Measurements from ENCODE around the gene CBLN1. TPM values are rescaled to one million over a fixed set of nuclear protein-coding genes. Genes with fewer than 3 reads are reported as not detected.

CBLN1 gene
- total RNA-seq, 4 donors from 2014 or later: 0.60 TPM; not detected in 3

- TF ChIP-seq CTCF (IDR thresholded peaks at IDR 0.05): no peak
- TF ChIP-seq POLR2A (IDR thresholded peaks at IDR 0.05): no peak
- no peak for TF ChIP-seq EP300 (IDR thresholded peaks at IDR 0.05)
- DNase-seq (ENCODE audit: low spot score in 2 of 2): no peak
- Histone ChIP-seq H3K4me1 (no peaks in the 10 kb centered on the region), H3K27me3 (no peaks in the 10 kb centered on the region), H3K9me3 (peaks cover 0 to 2% (median 0%) of the 10 kb centered on the region in 4 donors), H3K27ac (no peak overlapping the region), H3K4me3 (no peak overlapping the region), H3K36me3 (no peaks in the 10 kb centered on the region)
- 88 to 92% methylated on average over 1 of the region's 1 CpG for WGBS, 2 donors
These were observed 34.0 kb upstream of the CBLN1 start for GRCh38 chr16:49315602-49316001.

- no peaks in the 10 kb centered on the region for H3K9me3 ChIP-seq
- 39 to 42% methylated on average over 10 of the region's 10 CpGs for WGBS, 2 donors
- H3K27ac ChIP-seq: no peak overlapping the region
- no peak for DNase-seq (ENCODE audit: low spot score in 2 of 2)
- no peak overlapping the region for H3K4me3 ChIP-seq
- TF ChIP-seq CTCF (IDR thresholded peaks at IDR 0.05) (no peak), EP300 (IDR thresholded peaks at IDR 0.05) (no peak), POLR2A (IDR thresholded peaks at IDR 0.05) (no peak)
- no peaks in the 10 kb centered on the region for H3K4me1 ChIP-seq
- H3K36me3 ChIP-seq: no peaks in the 10 kb centered on the region
- H3K27me3 ChIP-seq: no peaks in the 10 kb centered on the region
These were observed 30.8 kb upstream of the CBLN1 start for GRCh38 chr16:49312389-49312985.

DNA sequence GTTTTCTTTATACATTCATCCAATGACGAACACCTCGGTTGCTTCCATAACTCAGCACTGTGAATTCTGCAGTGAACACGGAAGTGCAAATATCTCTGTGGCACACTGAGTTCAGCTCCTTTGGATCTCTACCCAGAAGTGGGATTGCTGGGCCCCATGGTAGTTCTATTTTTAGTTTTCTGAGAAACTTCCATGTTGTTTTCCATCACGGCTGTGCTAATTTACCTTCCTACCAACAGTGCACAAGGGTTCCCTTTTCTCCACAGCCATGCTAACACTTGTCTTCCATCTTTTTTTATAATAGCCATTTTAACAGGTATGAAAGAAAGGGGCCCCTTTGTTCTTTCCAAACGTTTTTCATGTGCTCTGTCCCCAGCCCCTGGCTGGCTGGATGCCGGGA is 30.2 kb upstream of the CBLN1 start:
- Histone ChIP-seq H3K36me3 (no peaks in the 10 kb centered on the region), H3K9me3 (no peaks in the 10 kb centered on the region), H3K4me3 (no peak overlapping the region), H3K27ac (no peak overlapping the region), H3K4me1 (no peaks in the 10 kb centered on the region), H3K27me3 (no peaks in the 10 kb centered on the region)
- 70 to 73% methylated on average over 6 of the region's 6 CpGs for WGBS, 2 donors
- TF ChIP-seq CTCF (IDR thresholded peaks at IDR 0.05): no peak
- no peak for TF ChIP-seq EP300 (IDR thresholded peaks at IDR 0.05)
- no peak for TF ChIP-seq POLR2A (IDR thresholded peaks at IDR 0.05)
- no peak for DNase-seq (ENCODE audit: low spot score in 2 of 2)

- no peak overlapping the region for H3K27ac ChIP-seq
These were observed 25.5 kb upstream of the CBLN1 start for GRCh38 chr16:49307176-49307575.

DNA sequence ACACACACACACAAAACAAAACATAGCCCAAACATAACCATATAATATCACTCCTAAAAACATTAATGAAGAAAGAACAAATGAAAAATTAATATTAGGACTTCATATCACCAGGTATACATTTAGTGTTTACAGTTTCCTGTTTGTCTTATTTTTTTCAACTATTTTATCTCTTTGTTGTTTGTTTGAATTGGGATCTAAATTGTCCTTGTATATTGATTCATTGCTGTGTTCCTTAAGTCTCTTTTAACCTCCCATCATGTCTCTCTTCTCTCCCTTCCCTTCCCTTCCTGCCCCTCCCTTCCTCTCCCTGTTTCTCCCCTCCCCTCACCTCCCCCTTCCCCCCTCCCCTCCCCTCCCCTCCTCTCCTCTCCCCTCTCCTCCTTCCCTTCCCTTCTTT is 23.8 kb upstream of the CBLN1 start:
- no peaks in the 10 kb centered on the region for H3K9me3 ChIP-seq
- no peaks in the 10 kb centered on the region for H3K36me3 ChIP-seq
- DNase-seq (ENCODE audit: low spot score in 2 of 2): no peak
- no peak overlapping the region for H3K4me3 ChIP-seq
- no peaks in the 10 kb centered on the region for H3K27me3 ChIP-seq
- no peaks in the 10 kb centered on the region for H3K4me1 ChIP-seq
- TF ChIP-seq CTCF (IDR thresholded peaks at IDR 0.05): no peak
- TF ChIP-seq EP300 (IDR thresholded peaks at IDR 0.05): no peak
- TF ChIP-seq POLR2A (IDR thresholded peaks at IDR 0.05): no peak
- H3K27ac ChIP-seq: no peak overlapping the region

More at GRCh38 chr16:49307176-49307575, 25.5 kb upstream of the CBLN1 start:
- Histone ChIP-seq H3K4me3 (no peak overlapping the region), H3K4me1 (no peaks in the 10 kb centered on the region), H3K36me3 (no peaks in the 10 kb centered on the region), H3K27me3 (no peaks in the 10 kb centered on the region), H3K9me3 (no peaks in the 10 kb centered on the region)
- no peak for TF ChIP-seq EP300 (IDR thresholded peaks at IDR 0.05)
- TF ChIP-seq POLR2A (IDR thresholded peaks at IDR 0.05): no peak
- no peak for TF ChIP-seq CTCF (IDR thresholded peaks at IDR 0.05)
- no peak for DNase-seq (ENCODE audit: low spot score in 2 of 2)
- WGBS, 2 donors: 63 to 79% methylated on average over 2 of the region's 2 CpGs
